Endothelial cell of umbilical vein (primary cell): ENCODE measurements around the gene PTPRK. TPM values are rescaled to one million over a fixed set of nuclear protein-coding genes. Genes with fewer than 3 reads are reported as not detected.

Experiments used
- BruUV-seq: library from RNA; stranded (reverse); fragments of 400-500 nt; replicated peaks from 2 replicates; lab custom pipeline; 2021; lab: Mats Ljungman, UMichigan
- CTCF ChIA-PET: fragments of 300-600, 350-600 bp; sonication (Branson Sonifier 250); formaldehyde crosslinking; loops from one replicate; lab custom pipeline; 2021; ENCODE audit warnings: antibody characterized with exemption, inconsistent platforms; lab: Charles Lee
- POLR2A ChIA-PET: fragments of 300-600, 350-600 bp; sonication (Branson Sonifier 250); formaldehyde crosslinking; loops from one replicate; lab custom pipeline; 2021; ENCODE audit warnings: antibody characterized with exemption, inconsistent platforms; lab: Charles Lee
- DNase-seq: peaks from one replicate; pipeline ENCODE4 v3.0.0-alpha.2; 2011; ENCODE audit warnings: low read depth, low spot score
- FAIRE-seq: peaks from 2 replicates; lab custom pipeline; 2011; peaks lifted over from hg19 to GRCh38; lab: Jason Lieb, UNC
- H2AFZ ChIP-seq: 2 replicates; pipeline ENCODE4 v1.6.0; 2012; ENCODE audit warnings: low read depth, low read length, control low read depth, inconsistent platforms
- H3K27ac ChIP-seq: 2 replicates; pipeline ENCODE4 v1.5.1; 2011; ENCODE audit warnings: low read depth, mild to moderate bottlenecking, control low read depth, low read length, moderate library complexity; ENCODE audit not compliant: insufficient read depth
- H3K27me3 ChIP-seq, 2 experiments: 2 replicates each; pipeline versions ENCODE4 v1.6.0 to v1.6.1; 2011; ENCODE audit warnings: low read length in 2 of 2, mixed read lengths in 1 of 2; ENCODE audit not compliant: control insufficient read depth in 2 of 2, insufficient read depth in 2 of 2
- H3K36me3 ChIP-seq, 2 experiments: 2 replicates in 1 of 2; 3 replicates in 1 of 2; pipeline ENCODE4 v1.5.1; 2011; ENCODE audit warnings: low read length in 2 of 2, mild to moderate bottlenecking in 1 of 2, moderate library complexity in 1 of 2; ENCODE audit not compliant: control insufficient read depth in 2 of 2, insufficient read depth in 2 of 2; ENCODE audit errors: extremely low read depth in 1 of 2
- H3K4me1 ChIP-seq: 3 replicates; pipeline ENCODE4 v1.5.1; 2011; ENCODE audit warnings: mild to moderate bottlenecking, low read length; ENCODE audit not compliant: control insufficient read depth, insufficient read depth; ENCODE audit errors: extremely low read depth
- H3K4me2 ChIP-seq: 2 replicates; pipeline ENCODE4 v1.6.1; 2011; ENCODE audit warnings: low read length, control low read depth, mixed read lengths; ENCODE audit not compliant: insufficient read depth
- H3K4me3 ChIP-seq, 3 experiments: fragments of 200-600 bp in 1 of 3; sonication (generic), shearing (Covaris generic) in 1 of 3; replicated peaks in 1 of 3; 2 replicates each; pipeline ENCODE4 v1.5.1; 2011 to 2016; ENCODE audit warnings: control low read depth in 3 of 3, low read length in 3 of 3, mild to moderate bottlenecking in 2 of 3, inconsistent platforms in 1 of 3, low read depth in 1 of 3, moderate library complexity in 1 of 3; ENCODE audit not compliant: insufficient read depth in 1 of 3
- H3K79me2 ChIP-seq: 2 replicates; pipeline ENCODE4 v1.6.0; 2012; ENCODE audit warnings: low read length, inconsistent platforms; ENCODE audit not compliant: control insufficient read depth, insufficient read depth
- H3K9ac ChIP-seq: replicated peaks from 2 replicates; pipeline ENCODE3; 2011; ENCODE audit warnings: low read length, control low read depth; ENCODE audit not compliant: insufficient read depth; ENCODE audit errors: extremely low read depth
- H3K9me1 ChIP-seq: replicated peaks from 3 replicates; pipeline ENCODE4 v1.6.0; 2011; ENCODE audit warnings: mild to moderate bottlenecking, low read length; ENCODE audit not compliant: control insufficient read depth, insufficient read depth; ENCODE audit errors: extremely low read depth
- H3K9me3 ChIP-seq: replicated peaks from 2 replicates; pipeline ENCODE4 v1.5.1; 2012; ENCODE audit warnings: low read length, inconsistent platforms; ENCODE audit not compliant: control insufficient read depth, insufficient read depth
- H4K20me1 ChIP-seq: replicated peaks from 2 replicates; pipeline ENCODE3; 2011; ENCODE audit warnings: mild to moderate bottlenecking, low read length; ENCODE audit not compliant: control insufficient read depth, insufficient read depth; ENCODE audit errors: extremely low read depth
- CTCF ChIP-seq, 2 donors: IDR thresholded peaks; 1 replicate in 1 of 2; 2 replicates in 1 of 2; pipeline ENCODE4 v1.5.1; 2011; ENCODE audit warnings: low read length in 2 of 2, mild to moderate bottlenecking in 2 of 2, moderate library complexity in 2 of 2, control low read depth in 1 of 2, inconsistent platforms in 1 of 2, low read depth in 1 of 2; ENCODE audit not compliant: insufficient read depth in 1 of 2; ENCODE audit errors: extremely low read depth in 1 of 2
- EZH2 ChIP-seq: IDR thresholded peaks from 2 replicates; pipeline ENCODE4 v1.6.1; 2012; ENCODE audit warnings: borderline replicate concordance, low read depth, mild to moderate bottlenecking, moderate library complexity, low read length, inconsistent platforms; ENCODE audit not compliant: severe bottlenecking
- FOS ChIP-seq: IDR thresholded peaks from 2 replicates; pipeline ENCODE4 v1.6.1; 2011; ENCODE audit warnings: mild to moderate bottlenecking, low read length, moderate library complexity, borderline replicate concordance; ENCODE audit not compliant: insufficient read depth
- GATA2 ChIP-seq: IDR thresholded peaks from 2 replicates; pipeline ENCODE4 v1.7.0; 2011; ENCODE audit warnings: low read depth, mild to moderate bottlenecking, moderate library complexity, mixed read lengths, low read length; ENCODE audit not compliant: insufficient read length, insufficient read depth
- JUN ChIP-seq: IDR thresholded peaks from 2 replicates; pipeline ENCODE4 v1.6.1; 2011; ENCODE audit warnings: borderline replicate concordance, low read depth; ENCODE audit not compliant: insufficient read length, insufficient read depth
- MAX ChIP-seq: IDR thresholded peaks from 2 replicates; pipeline ENCODE4 v1.6.1; 2011; ENCODE audit not compliant: insufficient read depth, insufficient read length
- MYC ChIP-seq: IDR thresholded peaks from one replicate; pipeline ENCODE4 v1.6.1; 2011; ENCODE audit warnings: mild to moderate bottlenecking, low read depth, low read length
- POLR2A ChIP-seq: IDR thresholded peaks from 2 replicates; pipeline ENCODE4 v1.6.1; 2012; ENCODE audit warnings: low read depth, mild to moderate bottlenecking, control low read depth, low read length
- POLR2AphosphoS5 ChIP-seq: IDR thresholded peaks from 2 replicates; pipeline ENCODE4 v1.6.1; 2012; ENCODE audit warnings: low read depth, mild to moderate bottlenecking, control low read depth, low read length, moderate library complexity; ENCODE audit not compliant: insufficient read depth
- dilution Hi-C: fragments of 300-500 bp; cut with MboI; formaldehyde crosslinking; loops from one replicate; pipeline ENCODE4 v1.15.0; 2019; ENCODE audit warnings: low sequenced_read_pairs; ENCODE audit not compliant: extremely low pct_ligation_motif_present
- intact Hi-C: fragments of 100-400 bp; cut with micrococcal nuclease; formaldehyde crosslinking; loops from one replicate; pipeline ENCODE4 v1.10.0; 2022
- polyA plus RNA-seq, 4 experiments: library from polyadenylated mRNA; depleted of rRNA in 3 of 4; stranded (reverse) in 3 of 4; unstranded in 1 of 4; fragments of >200 nt; gene quantifications; 2 replicates each; pipeline versions ENCODE4 v1.2.1 to v1.2.3, GENCODE V29; 2011 to 2012; ENCODE audit warnings: missing spikeins in 1 of 4
- total RNA-seq: library from RNA; stranded (reverse); gene quantifications from 2 replicates; pipeline ENCODE4 v1.2.3, GENCODE V29; 2021

The PTPRK gene
- total and polyA plus RNA-seq, 2 donors (not counting 3 experiments of a cell fraction or from before 2014, with no cell fraction given): 15.2 to 74.0 TPM

- Histone ChIP-seq H3K4me2 (peak overlapping the region; percentile 63), H3K9me1 (no peaks in the 10 kb centered on the region), H3K4me1 (peaks cover 27% of the 10 kb centered on the region), H3K9me3 (no peaks in the 10 kb centered on the region), H3K4me3 (no peak overlapping the region), H3K9ac (no peak overlapping the region), H3K36me3 (peaks cover 0 to 11% of the 10 kb centered on the region in 2 experiments), H4K20me1 (no peaks in the 10 kb centered on the region), H3K27ac (peak overlapping the region; percentile 39), H3K27me3 (no peaks in the 10 kb centered on the region), H2AFZ (no peak overlapping the region), H3K79me2 (no peaks in the 10 kb centered on the region)
- TF ChIP-seq POLR2AphosphoS5 (no peak), MAX (no peak), POLR2A (no peak), FOS (no peak), JUN (no peak), EZH2 (no peak), MYC (no peak), GATA2 (no peak), CTCF (IDR thresholded peaks at IDR 0.05; ENCODE audit: extremely low read depth in 1 of 2, insufficient read depth in 1 of 2, low read depth in 1 of 2, low read length in 2 of 2) (no peak)
- DNase-seq (no peak), FAIRE-seq (no peak)
- ChIA-PET CTCF (no interaction called here), POLR2A (no interaction called here)
- dilution Hi-C loops (no loop called here), intact Hi-C loops (no loop called here)
- BruUV-seq: TSS peak; percentile 18
Measured at GRCh38 chr6:127971386-127971785, 549.0 kb downstream of the PTPRK start.
